Uterus (tissue), 4 donors: ENCODE measurements around the gene PHAF1. TPM values are rescaled to one million over a fixed set of nuclear protein-coding genes. Genes with fewer than 3 reads are reported as not detected.

ENCODE experiments used
- DNase-seq, 2 donors: peaks; one replicate each; pipeline ENCODE4 v3.0.0-alpha.2; 2019 to 2020
- H3K27ac ChIP-seq, 2 donors: fragments of 200-600 bp; sonication (generic); 1 replicate in 1 of 2; 2 replicates in 1 of 2; pipeline ENCODE4 v1.5.1; 2016 to 2018
- H3K27me3 ChIP-seq, 2 donors: fragments of 200-600 bp; sonication (generic); one replicate each; pipeline ENCODE4 v1.5.1; 2018 to 2019; ENCODE audit warnings: control low read depth in 1 of 2
- H3K36me3 ChIP-seq, 2 donors: fragments of 200-600 bp; sonication (generic); one replicate each; pipeline ENCODE4 v1.5.1; 2019; ENCODE audit warnings: control low read depth in 1 of 2
- H3K4me1 ChIP-seq, 2 donors: fragments of 200-600 bp; sonication (generic); one replicate each; pipeline ENCODE4 v1.5.1; 2018 to 2019; ENCODE audit warnings: control low read depth in 1 of 2
- H3K4me3 ChIP-seq, 2 donors: fragments of 200-600 bp; sonication (generic); 1 replicate in 1 of 2; 2 replicates in 1 of 2; pipeline ENCODE4 v1.5.1; 2018 to 2019; ENCODE audit warnings: mild to moderate bottlenecking in 1 of 2
- H3K9me3 ChIP-seq, 2 donors: fragments of 200-600 bp; sonication (generic); one replicate each; pipeline ENCODE4 v1.5.1; 2019; ENCODE audit warnings: control low read depth in 1 of 2
- CTCF ChIP-seq, 4 experiments: fragments of 200-600 bp in 2 of 4; fragments of 450-650 bp in 2 of 4; sonication (generic) in 2 of 4; IDR thresholded peaks; one replicate each; pipeline ENCODE4 v1.5.1; 2016 to 2019; ENCODE audit warnings: antibody characterized with exemption in 4 of 4, mild to moderate bottlenecking in 2 of 4, moderate library complexity in 1 of 4
- POLR2A ChIP-seq, 2 donors: fragments of 450-650 bp; IDR thresholded peaks; one replicate each; pipeline ENCODE4 v1.6.1; 2016; ENCODE audit warnings: antibody characterized with exemption in 2 of 2, mild to moderate bottlenecking in 1 of 2, moderate library complexity in 1 of 2
- intact Hi-C: fragments of 100-400 bp; cut with DNase I; formaldehyde crosslinking; loops from one replicate; pipeline ENCODE4 v1.15.1; 2023; ENCODE audit warnings: low total_unique reads
- total RNA-seq, 4 donors: library from RNA; depleted of rRNA in 3 of 4; stranded (reverse); fragments of >200 nt in 3 of 4; gene quantifications; one replicate each; pipeline versions ENCODE4 v1.1.0 to v1.2.4, GENCODE V29; 2014 to 2023
- donor health status: DM: yes; HTN: yes; CAD: no.

PHAF1 gene
- total RNA-seq, 4 donors from 2014 or later = 12.3 to 27.1 (median 21.1) TPM

- Histone ChIP-seq H3K27ac (no peak overlapping the region), H3K4me1 (peaks cover 0 to 9% of the 10 kb centered on the region in 2 donors), H3K9me3 (no peaks in the 10 kb centered on the region), H3K27me3 (no peaks in the 10 kb centered on the region), H3K4me3 (no peak overlapping the region), H3K36me3 (no peaks in the 10 kb centered on the region)
- no peak for DNase-seq
- TF ChIP-seq CTCF (IDR thresholded peaks at IDR 0.05) = no peak
- TF ChIP-seq POLR2A (IDR thresholded peaks at IDR 0.05) = no peak
- intact Hi-C loops = no loop called here
Measured at GRCh38 chr16:67186550-67186950, 76.8 kb downstream of the PHAF1 start.

DNA sequence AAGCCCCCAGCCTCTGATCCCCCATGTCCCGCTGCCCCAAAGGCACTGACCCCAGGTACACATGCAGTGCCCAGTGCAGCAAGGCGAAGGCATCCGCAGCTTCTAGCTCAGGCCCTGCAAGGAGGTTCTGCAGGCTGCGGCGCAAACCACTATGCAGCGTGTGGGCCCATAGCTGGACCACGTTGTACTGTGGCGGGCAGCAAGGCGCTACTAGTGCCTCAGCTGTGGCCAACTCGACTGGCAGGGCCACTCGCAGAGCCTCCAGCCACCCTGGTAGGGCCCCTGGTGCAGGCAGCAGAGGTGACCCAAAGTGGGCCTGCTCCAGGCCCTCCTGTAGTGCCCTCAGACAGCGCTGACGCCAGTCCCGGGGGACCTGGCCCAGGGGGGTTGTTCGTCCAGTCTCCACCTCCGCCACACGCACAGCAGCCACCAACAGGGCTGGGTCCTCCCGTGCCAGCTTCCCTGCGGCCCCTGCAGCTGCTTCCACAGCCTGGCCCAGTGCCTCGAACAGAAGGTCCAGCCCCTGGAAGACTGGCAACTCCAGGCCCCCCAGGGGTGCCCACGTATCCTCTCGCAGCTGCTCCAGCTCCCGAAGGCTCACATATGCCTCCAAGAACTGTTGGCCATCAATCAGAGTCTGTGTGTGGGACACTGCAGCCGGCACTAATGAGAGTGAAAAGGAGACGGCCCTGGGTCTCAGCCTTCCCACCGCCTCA is 77.6 kb downstream of the PHAF1 start:
- H3K4me3 ChIP-seq = no peak overlapping the region
- TF ChIP-seq CTCF (IDR thresholded peaks at IDR 0.05) (no peak), POLR2A (IDR thresholded peaks at IDR 0.05) (no peak)
- H3K9me3 ChIP-seq = no peaks in the 10 kb centered on the region
- H3K27me3 ChIP-seq = no peaks in the 10 kb centered on the region
- intact Hi-C loops = no loop called here
- H3K4me1 ChIP-seq = peaks cover 0 to 9% of the 10 kb centered on the region in 2 donors
- H3K27ac ChIP-seq = no peak overlapping the region
- DNase-seq = no peak
- no peaks in the 10 kb centered on the region for H3K36me3 ChIP-seq

- Histone ChIP-seq H3K9me3 (no peaks in the 10 kb centered on the region), H3K27me3 (no peaks in the 10 kb centered on the region), H3K36me3 (no peaks in the 10 kb centered on the region), H3K4me1 (peaks cover 7 to 17% of the 10 kb centered on the region in 2 donors), H3K4me3 (no peak overlapping the region), H3K27ac (no peak overlapping the region)
- TF ChIP-seq POLR2A (IDR thresholded peaks at IDR 0.05) (no peak), CTCF (IDR thresholded peaks at IDR 0.05) (no peak)
- no peak for DNase-seq
- intact Hi-C loops = no loop called here
Measured at GRCh38 chr16:67188323-67188722, 78.6 kb downstream of the PHAF1 start.

DNA sequence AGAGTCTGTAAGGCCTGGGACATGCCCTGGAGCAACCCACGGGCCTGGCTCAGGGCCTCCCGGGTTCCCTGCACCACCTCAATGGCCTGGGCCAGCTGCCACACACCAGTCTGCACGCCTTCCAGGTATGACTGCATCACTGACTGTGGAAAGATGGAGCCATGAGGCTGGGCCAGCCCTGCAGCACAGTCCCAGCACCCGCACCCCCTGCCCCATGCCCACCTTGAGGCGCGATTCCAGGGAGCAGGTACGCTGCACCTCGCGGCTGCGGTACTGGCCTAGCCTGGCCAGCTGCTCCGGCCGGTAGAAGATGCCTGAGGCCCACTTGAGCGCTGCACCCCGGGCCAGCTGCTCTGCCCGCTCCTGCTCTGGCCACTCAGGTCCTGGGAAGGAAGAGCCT is 79.1 kb downstream of the PHAF1 start:
- no peak for DNase-seq
- no peak overlapping the region for H3K27ac ChIP-seq
- TF ChIP-seq POLR2A (IDR thresholded peaks at IDR 0.05) = no peak
- no peak for TF ChIP-seq CTCF (IDR thresholded peaks at IDR 0.05)
- H3K36me3 ChIP-seq = no peaks in the 10 kb centered on the region
- H3K4me3 ChIP-seq = no peak overlapping the region
- intact Hi-C loops = no loop called here
- H3K9me3 ChIP-seq = no peaks in the 10 kb centered on the region
- peaks cover 11 to 18% of the 10 kb centered on the region in 2 donors for H3K4me1 ChIP-seq
- no peaks in the 10 kb centered on the region for H3K27me3 ChIP-seq

DNA sequence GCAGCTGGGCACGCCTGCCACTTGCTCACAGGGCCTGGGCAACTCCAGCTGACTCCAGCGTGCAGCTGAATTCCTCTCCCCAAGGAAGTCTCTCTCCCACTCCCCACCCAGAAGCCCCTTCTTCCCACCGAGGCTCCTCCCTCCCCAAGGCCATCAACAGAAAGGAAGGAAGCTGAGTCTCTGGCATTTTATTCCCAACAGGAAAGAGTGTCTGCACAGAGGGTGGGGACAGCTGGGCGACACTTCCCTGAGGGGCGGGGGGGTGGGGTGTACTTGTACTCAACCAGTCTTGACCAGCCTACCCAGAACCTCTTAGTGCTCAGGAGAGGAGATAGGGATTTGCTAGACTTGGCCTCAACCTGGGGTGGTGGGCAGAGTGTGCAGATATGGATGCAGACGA is 80.3 kb downstream of the PHAF1 start, which contains the start of gene EXOC3L1:
EXOC3L1 (minus strand) TSS at position 96 of the 400 bp plus-strand sequence. CDS start 460 bp downstream, outside the sequence.
- Histone ChIP-seq H3K36me3 (no peaks in the 10 kb centered on the region), H3K4me3 (no peak within 1 kb of the TSS), H3K9me3 (no peaks in the 10 kb centered on the region), H3K27me3 (no peaks in the 10 kb centered on the region), H3K27ac (no peak within 1 kb of the TSS), H3K4me1 (peaks cover 9 to 11% of the 10 kb centered on the region in 2 donors)
- DNase-seq = no peak
- intact Hi-C loops = no loop called here
- TF ChIP-seq POLR2A (IDR thresholded peaks at IDR 0.05) = no peak
- no peak for TF ChIP-seq CTCF (IDR thresholded peaks at IDR 0.05)
